RWPE2 (cell line): ENCODE results near the gene RCN1.
"Not testable (repeated sequence)": the region's sequence is repeated elsewhere in the genome, so short reads cannot be mapped to it uniquely, and the experiment has no call there.

Source experiments
- ATAC-seq: fragments of 200-7000 bp; cut with Tn5 transposase; 3 replicates; pipeline ENCODE4 v1.9.1; 2021; ENCODE audit warnings: low read depth
- DNase-seq: peaks from one replicate; pipeline ENCODE4 v3.0.0-alpha.2; 2020; ENCODE audit warnings: low spot score
- H3K27ac ChIP-seq: fragments of 450-650 bp; 2 replicates; pipeline ENCODE4 v1.5.1; 2017; ENCODE audit warnings: mild to moderate bottlenecking; ENCODE audit not compliant: poor library complexity, severe bottlenecking
- H3K27me3 ChIP-seq: fragments of 250-450 bp; sonication (Bioruptor Pico); 2 replicates; pipeline ENCODE4 v1.5.1; 2021; ENCODE audit warnings: mild to moderate bottlenecking, moderate library complexity; ENCODE audit not compliant: insufficient read depth, poor library complexity, severe bottlenecking
- H3K36me3 ChIP-seq: fragments of 250-450 bp; sonication (Bioruptor Pico); 2 replicates; pipeline ENCODE4 v1.5.1; 2020; ENCODE audit warnings: low read depth, mild to moderate bottlenecking, moderate library complexity
- H3K4me1 ChIP-seq: fragments of 250-450 bp; sonication (Bioruptor Pico); 2 replicates; pipeline ENCODE4 v1.5.1; 2021; ENCODE audit warnings: mild to moderate bottlenecking, moderate library complexity; ENCODE audit not compliant: insufficient read depth, poor library complexity, severe bottlenecking
- H3K4me3 ChIP-seq: fragments of 250-450 bp; sonication (Bioruptor Pico); 2 replicates; pipeline ENCODE4 v1.5.1; 2021; ENCODE audit warnings: mild to moderate bottlenecking, moderate library complexity; ENCODE audit not compliant: severe bottlenecking
- H3K9me3 ChIP-seq: fragments of 250-450 bp; sonication (Bioruptor Pico); 2 replicates; pipeline ENCODE4 v1.5.1; 2021; ENCODE audit warnings: mild to moderate bottlenecking, moderate library complexity; ENCODE audit not compliant: severe bottlenecking
- CTCF ChIP-seq: fragments of 450-650 bp; IDR thresholded peaks from one replicate; pipeline ENCODE4 v1.5.1; 2017; ENCODE audit warnings: mild to moderate bottlenecking, moderate library complexity; ENCODE audit not compliant: poor library complexity, severe bottlenecking

RCN1 gene

GRCh38 chr11:32098142-32098903 is 7.4 kb downstream of the RCN1 start:
- DNase-seq, result no peak
- no peak for ATAC-seq
- no peaks in the 10 kb centered on the region for H3K27me3 ChIP-seq

GRCh38 chr11:32099516-32099915 is 8.6 kb downstream of the RCN1 start:
- Histone ChIP-seq H3K36me3 (peaks cover 60% of the 10 kb centered on the region), H3K27ac (no peak overlapping the region), H3K4me3 (no peak overlapping the region), H3K9me3 (no peaks in the 10 kb centered on the region), H3K27me3 (no peaks in the 10 kb centered on the region), H3K4me1 (no peaks in the 10 kb centered on the region)
- ATAC-seq, result no peak
- no peak for DNase-seq
- no peak for TF ChIP-seq CTCF

More at GRCh38 chr11:32098142-32098903, 7.4 kb downstream of the RCN1 start:
- Histone ChIP-seq H3K4me1 (no peaks in the 10 kb centered on the region), H3K27ac (no peak overlapping the region), H3K9me3 (no peaks in the 10 kb centered on the region), H3K36me3 (peaks cover 51% of the 10 kb centered on the region), H3K4me3 (no peak overlapping the region)
- no peak for TF ChIP-seq CTCF

- no peak overlapping the region for H3K4me3 ChIP-seq
- DNase-seq, result no peak
- H3K27me3 ChIP-seq, result no peaks in the 10 kb centered on the region
- TF ChIP-seq CTCF, result no peak
- no peak overlapping the region for H3K27ac ChIP-seq
- H3K36me3 ChIP-seq, result peaks cover 60% of the 10 kb centered on the region
- no peak for ATAC-seq
- no peaks in the 10 kb centered on the region for H3K4me1 ChIP-seq
- no peaks in the 10 kb centered on the region for H3K9me3 ChIP-seq
Measured at GRCh38 chr11:32100495-32100894, 9.6 kb downstream of the RCN1 start.

GRCh38 chr11:32101791-32102190 is 10.9 kb downstream of the RCN1 start:
- no peaks in the 10 kb centered on the region for H3K9me3 ChIP-seq
- TF ChIP-seq CTCF, result no peak
- ATAC-seq (no peak), DNase-seq (no peak)
- no peak overlapping the region for H3K4me3 ChIP-seq
- peaks cover 60% of the 10 kb centered on the region for H3K36me3 ChIP-seq
- no peaks in the 10 kb centered on the region for H3K27me3 ChIP-seq
- H3K4me1 ChIP-seq, result no peaks in the 10 kb centered on the region
- H3K27ac ChIP-seq, result no peak overlapping the region

- ATAC-seq, H3K27me3 ChIP-seq, H3K9me3 ChIP-seq, H3K4me1 ChIP-seq, H3K27ac ChIP-seq, H3K4me3 ChIP-seq, DNase-seq: not testable (repeated sequence)
- peaks cover 52% of the 10 kb centered on the region for H3K36me3 ChIP-seq
Measured at GRCh38 chr11:32103121-32103719, 12.3 kb downstream of the RCN1 start.
